ENCODE measurements around the gene BET1. TPM values are rescaled to one million over a fixed set of nuclear protein-coding genes. Genes with fewer than 3 reads are reported as not detected.

The BET1 gene
- total RNA-seq, 2 donors from 2014 or later, result 17.0 to 19.2 TPM

DNA sequence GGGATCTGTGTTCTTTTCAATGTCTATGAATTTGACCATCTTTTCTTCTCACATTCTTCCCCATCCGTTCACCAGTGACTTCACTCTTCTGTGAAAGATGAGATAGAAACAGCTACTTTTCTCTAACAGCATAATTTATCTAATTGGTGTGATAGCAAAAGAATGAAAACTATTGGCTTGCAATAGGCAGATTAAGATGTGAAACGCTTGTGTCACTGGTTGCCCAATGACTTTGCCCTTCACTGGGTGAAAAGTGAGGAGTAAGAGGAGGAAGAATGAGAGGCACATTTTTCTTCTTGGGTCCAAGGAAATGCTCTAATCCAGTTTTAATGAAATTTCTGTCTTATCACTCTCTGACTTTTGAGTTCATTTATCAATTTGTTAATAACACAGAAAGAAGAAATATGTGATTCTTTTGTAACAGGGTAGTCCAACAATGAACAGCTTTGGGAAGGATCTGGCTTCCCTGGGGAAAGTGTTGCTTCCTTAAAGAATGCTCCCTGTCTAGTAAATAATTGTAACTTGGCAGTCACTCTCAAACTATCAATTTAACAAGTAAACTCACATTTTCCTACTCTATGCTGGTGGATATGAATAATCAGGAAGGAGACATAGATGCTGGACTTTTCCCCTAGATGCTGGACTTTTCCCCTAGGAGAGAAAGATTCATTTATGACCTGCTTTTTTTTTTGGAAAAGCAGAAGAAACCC, 35.1 kb downstream of the BET1 start:
- intact Hi-C loops (cut with DNase I), result no loop called here

DNA sequence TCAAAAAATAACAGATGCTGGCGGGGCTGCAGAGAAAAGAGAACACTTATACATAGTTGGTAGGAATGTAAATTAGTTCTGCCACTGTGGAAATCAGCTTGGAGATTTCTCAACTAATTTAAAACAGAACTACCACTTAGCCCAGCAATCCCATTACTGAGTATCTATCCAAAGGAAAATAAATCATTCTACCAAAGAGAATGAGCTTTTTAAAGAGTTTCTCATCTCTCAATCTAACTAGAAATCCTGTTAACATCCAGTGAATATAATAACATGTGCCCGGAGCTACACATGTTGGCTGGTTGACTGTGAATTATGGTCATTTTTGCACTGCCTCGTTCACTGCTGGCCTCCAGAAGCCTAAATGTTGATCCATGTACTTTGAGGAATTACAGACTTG, 39.3 kb downstream of the BET1 start:
- DNase-seq (ENCODE audit: low spot score), result no peak
- intact Hi-C loops (cut with DNase I), result no loop called here

More for the DNA sequence above, 35.1 kb downstream of the BET1 start:
- DNase-seq (ENCODE audit: low spot score), result no peak

DNA sequence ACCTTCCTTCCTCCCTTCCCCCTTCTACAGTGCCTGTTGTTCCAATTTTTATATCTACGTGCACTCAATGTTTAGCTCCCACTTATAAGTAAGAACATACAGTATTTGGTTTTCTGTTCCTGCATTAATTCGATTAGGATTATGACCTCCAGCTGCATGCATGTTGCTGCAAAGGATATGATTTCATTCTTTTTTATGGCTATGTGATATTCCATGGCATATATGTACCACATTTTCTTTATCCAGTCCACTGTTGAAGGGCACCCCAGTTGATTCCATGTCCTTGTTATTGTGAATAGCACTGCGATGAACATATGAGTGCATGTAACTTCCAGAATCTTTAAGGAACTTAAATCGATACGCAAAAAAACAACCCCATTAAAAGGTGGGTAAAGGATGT, 39.9 kb downstream of the BET1 start:
- intact Hi-C loops (cut with DNase I), result no loop called here
- no peak for DNase-seq (ENCODE audit: low spot score)

DNA sequence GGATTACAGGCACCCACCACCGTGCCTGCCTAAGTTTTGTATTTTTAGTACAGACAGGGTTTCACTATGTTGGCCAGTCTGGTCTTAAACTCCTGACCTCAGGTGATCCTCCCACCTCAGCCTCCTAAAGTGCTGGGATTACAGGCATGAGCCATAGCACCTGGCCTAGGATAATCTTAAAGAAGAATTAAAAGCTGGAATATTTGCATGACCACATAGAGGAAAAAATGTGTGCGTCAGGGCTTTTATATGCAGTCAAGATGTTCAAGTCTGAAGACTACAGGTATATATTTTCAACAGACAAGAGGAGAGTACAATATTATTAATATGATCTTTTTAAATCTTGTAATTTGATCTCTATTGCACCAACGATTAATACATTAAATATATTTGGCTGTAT, 43.2 kb downstream of the BET1 start:
- intact Hi-C loops (cut with DNase I), result no loop called here
- no peak for DNase-seq (ENCODE audit: low spot score)

DNA sequence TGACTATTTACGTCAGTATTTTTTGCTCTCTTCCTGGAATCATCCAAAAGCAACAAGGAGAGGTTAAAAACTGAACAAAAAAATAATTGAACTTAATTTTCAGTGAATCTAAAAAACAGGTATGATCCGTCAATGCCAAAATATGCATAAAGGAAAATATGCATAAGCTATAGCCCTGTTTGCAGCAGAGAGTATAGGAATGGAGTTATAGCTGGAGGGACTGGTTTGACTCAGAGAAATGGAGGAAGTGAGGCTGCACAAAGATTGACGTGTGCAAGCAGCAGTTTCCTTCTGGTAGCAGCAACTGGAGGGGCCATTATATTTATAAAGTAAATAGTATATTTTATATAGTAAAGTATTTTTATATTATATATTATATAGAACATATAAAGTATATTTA, 45.5 kb downstream of the BET1 start:
- DNase-seq (ENCODE audit: low spot score), result no peak
- intact Hi-C loops (cut with DNase I), result no loop called here

DNA sequence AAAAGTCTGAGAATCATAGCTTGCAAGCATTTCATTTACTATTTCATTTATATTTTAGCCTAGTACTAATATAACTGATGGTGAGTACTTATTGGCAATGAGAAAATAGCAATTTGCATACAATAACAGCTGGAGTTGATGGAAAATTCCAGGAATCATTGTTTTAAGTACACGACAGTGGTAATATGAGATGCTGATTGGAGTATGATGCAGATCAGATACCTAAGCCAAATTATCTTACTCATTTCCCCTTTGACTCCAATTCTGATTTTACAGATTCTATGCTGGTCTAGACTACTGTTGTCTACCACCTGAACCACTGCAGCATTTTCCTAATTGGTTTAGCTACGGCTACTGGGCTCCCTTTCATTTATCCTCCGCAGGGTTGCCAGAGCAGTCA, 45.9 kb downstream of the BET1 start:
- intact Hi-C loops (cut with DNase I), result no loop called here
- no peak for DNase-seq (ENCODE audit: low spot score)

DNA sequence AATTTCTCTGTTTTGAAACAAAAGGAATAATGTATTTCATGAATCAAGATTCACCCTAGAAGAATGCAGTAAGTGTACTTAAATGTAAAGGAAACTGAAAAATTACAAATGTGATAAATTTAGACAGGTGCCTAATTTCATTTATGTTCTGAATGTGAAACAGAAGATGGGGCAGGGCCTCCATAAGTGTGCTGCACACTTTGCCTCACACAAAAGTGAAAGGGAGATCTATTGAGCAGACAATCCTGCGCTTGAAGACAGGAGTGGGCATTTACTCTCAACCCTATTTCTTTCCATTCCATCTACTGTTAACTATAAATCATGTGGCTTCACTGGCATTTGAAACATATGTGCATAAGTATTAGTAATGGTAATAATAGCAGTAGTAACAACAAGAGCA, 46.4 kb downstream of the BET1 start:
- DNase-seq (ENCODE audit: low spot score), result no peak
- intact Hi-C loops (cut with DNase I), result no loop called here

DNA sequence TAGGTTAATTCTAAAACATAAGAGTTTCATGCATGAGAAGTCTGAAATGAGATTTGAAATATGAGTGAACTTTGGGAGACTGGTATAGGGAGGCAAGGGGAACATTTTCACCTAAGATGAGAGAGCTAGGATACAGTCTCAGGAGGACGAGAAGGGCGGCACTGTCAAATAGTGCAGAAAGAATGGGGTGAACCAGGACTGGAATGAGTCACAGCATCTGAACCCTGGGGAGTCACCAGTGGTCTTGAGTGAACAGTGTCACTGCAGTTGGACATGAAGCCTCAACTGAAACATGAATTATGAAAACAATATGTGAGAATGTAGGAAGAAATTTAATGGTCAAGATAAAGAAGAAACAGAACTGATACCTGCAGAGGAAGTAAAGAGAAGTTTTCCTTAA, 48.9 kb downstream of the BET1 start:
- intact Hi-C loops (cut with DNase I), result no loop called here
- no peak for DNase-seq (ENCODE audit: low spot score)

DNA sequence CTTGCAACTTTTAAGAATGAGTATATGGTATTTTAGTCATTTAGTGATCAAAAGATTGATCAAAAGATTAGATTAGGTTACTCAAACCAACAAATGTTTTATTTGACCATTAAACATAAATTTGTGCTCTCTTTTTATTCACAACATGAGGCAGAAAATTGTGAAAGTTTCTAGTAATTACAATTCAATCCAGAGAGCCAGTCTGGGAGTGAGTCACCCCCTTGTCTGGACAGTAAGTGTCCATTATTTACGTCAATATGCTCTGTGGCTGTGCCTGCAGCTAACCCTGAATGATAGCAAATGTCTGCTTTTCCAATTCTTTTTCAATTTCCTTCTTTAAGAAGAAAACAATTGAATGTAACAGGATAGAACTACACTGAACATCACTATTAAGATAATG, 54.7 kb downstream of the BET1 start:
- intact Hi-C loops (cut with DNase I), result no loop called here
- no peak for DNase-seq (ENCODE audit: low spot score)

DNA sequence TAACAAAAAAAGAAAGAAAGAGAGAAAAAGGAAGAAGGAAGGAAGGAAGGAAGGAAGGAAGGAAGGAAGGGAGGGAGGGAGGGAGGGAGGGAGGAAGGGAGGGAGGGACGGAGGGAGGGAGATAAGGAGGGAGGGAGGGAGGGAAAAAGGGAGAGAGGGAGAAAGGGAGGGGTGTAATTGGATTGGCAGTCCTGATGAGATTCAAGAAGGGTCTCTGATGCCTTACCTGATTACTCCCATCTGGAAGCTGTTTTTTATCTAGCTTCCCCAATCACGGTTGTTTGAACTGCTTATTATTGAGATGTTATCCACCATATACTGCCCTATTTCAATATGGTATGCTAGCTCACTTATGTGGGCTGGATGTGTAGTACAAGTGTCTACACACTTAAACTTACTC, 55.3 kb downstream of the BET1 start:
- intact Hi-C loops (cut with DNase I), result no loop called here
- no peak for DNase-seq (ENCODE audit: low spot score)

DNA sequence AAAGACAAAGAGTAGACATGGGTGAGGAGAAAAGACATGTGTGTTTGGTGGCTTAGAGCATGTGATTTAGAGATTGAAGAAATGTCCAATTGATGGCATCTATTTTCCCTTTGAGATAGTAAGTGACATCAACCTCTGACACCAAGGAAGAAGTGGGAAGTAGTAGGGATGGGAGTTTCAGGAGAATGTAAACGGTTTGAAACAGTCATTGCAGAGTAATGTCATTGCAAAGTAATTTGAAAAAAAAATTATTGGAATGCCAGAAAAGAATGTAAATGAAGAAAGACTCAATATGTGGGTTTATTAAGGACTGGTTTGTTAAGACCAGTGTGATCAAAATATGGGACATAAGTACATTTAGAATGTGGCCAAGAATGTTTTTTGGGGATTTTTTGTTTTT, 56.0 kb downstream of the BET1 start:
- intact Hi-C loops (cut with DNase I), result no loop called here
- DNase-seq (ENCODE audit: low spot score), result no peak

DNA sequence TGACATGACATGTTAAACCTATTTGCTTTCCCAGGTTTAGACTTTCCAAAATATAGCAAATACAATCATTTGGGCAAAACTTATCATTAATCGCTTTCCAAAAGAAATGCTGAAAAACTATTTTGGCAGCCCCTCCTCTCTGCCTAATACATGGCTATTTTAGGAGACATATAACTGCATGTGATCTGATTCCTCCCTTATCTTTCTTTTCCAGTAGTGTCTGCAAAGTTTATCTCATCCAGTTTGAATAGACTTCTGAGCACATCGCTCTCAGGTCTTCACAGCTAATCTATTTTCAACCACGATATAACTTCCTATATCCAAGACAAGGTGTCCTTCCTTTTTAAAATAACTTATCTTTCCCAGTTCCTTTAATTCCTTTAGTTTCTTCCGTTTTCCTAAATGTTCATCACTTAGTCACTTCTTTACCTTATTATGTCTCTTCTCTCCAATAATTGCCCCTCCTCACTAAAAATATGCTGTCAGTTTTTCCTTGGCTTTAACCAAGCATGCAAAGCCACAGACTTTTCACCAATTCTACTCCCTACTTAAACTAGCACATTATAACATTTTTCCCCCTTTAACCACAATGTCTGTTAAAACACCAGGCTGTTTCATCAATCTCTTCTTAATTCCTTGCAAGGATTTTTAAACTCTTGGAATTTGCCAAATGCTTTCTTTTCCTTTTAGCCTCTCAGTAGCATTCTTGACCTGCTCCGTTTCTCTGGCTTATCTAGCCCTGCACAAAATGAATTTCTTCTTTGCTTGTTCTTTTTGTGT, 58.2 kb downstream of the BET1 start:
- no peak for DNase-seq (ENCODE audit: low spot score)
- intact Hi-C loops (cut with DNase I), result no loop called here

DNA sequence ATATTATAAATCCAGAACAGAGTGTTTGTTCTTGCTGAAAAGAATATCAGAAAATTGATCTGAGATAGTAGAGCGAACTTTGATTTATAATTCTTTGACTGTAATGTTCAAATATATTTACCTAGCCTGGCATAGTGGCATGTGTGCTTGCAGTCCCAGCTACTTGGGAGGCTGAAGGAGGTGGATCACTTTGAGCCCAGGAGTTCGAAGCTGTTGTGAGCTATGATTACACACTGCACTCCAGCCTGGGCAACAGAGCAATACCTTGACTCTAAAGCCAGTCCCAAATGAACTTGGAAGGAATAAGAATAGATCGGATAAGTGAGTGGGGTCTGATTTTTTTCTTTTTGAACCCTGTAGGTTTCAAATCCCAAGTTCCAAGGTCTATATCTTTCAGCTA, 59.1 kb downstream of the BET1 start:
- intact Hi-C loops (cut with DNase I), result no loop called here

DNA sequence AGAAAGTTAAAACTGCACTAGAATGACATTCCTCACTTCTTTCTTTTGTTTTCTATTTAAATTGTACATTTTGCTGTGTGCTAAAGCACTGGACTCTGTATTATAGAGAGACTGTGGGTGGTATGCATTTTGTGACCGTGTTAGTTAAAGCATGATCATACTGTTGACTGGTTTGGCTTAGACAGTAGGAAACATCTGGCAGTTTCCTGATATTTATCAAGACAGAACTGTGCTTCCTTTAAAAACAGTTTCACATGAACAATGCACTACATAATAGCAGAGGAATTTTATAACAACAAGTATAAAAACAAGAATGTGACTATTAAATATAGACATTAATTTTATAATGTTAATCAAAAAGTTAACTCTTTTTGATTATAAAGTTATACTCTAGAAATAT, 59.5 kb downstream of the BET1 start:
- intact Hi-C loops (cut with DNase I), result no loop called here
- no peak for DNase-seq (ENCODE audit: low spot score)

More for the DNA sequence above, 59.1 kb downstream of the BET1 start:
- no peak for DNase-seq (ENCODE audit: low spot score)

DNA sequence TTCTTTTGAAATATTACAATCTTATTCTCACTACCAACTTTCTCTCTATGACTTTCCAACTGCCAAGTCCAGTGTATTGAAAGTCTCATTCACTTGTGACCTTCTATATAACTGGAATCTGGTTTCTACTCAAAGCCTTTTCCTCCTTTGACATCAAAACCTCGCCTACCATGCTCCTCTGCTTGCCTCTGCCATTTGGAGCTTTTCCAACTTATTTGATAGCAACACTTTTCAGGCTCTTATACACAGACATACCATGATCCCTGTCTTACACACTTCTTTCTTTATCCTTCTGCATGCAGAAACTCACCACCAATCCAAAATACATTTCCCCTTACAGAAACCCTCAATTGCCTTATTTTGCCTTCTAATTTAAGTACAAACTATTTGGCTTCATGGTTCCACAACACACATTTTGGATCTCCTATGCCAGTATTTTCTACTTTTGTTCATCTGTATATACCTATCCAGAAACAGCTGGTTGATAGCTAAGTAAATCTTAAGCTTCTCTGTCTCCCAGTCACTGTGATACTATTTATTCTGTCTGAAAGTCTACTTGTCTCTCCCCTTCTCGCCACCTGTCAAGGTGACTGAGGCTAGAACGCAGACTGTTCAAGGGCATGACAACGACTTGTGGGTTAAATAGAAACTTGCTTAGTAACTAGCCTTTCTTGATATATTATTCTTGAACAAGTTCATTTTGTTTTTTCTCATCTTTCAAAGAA, 60.2 kb downstream of the BET1 start:
- intact Hi-C loops (cut with DNase I), result no loop called here

More for the DNA sequence above, 60.2 kb downstream of the BET1 start:
- DNase-seq (ENCODE audit: low spot score), result no peak

Other genes starting within 250 kb of the BET1 start
- 1 to 10 TPM; 2.3 to 4.9 TPM for gene TFPI2, start 113.6 kb downstream of the BET1 start, total RNA-seq
- not detected for gene GNGT1, start 97.8 kb downstream of the BET1 start, total RNA-seq
- gene GNG11, start 82.6 kb downstream of the BET1 start, total RNA-seq, result 10 to 100 TPM; 22.7 to 24.1 TPM